Common myeloid progenitor, CD34-positive (primary cell): ENCODE results near the gene JAKMIP2.

ENCODE experiments used
- CTCF ChIA-PET: fragments of 350-600 bp; sonication (Branson Sonifier 250); formaldehyde crosslinking; loops from one replicate; lab custom pipeline; 2021; ENCODE audit warnings: antibody characterized with exemption; lab: Charles Lee
- POLR2A ChIA-PET: fragments of 350-600 bp; sonication (Branson Sonifier 250); formaldehyde crosslinking; loops from one replicate; lab custom pipeline; 2021; ENCODE audit warnings: antibody characterized with exemption; lab: Charles Lee
- DNase-seq, 3 donors: peaks; one replicate each; pipeline versions ENCODE4 v3.0.0 to v3.0.0-alpha.2; 2013
- H3K27ac ChIP-seq, 2 experiments: 1 replicate in 1 of 2; 2 replicates in 1 of 2; pipeline ENCODE4 v1.7.0; 2013; ENCODE audit warnings: inconsistent platforms in 2 of 2, low read length in 2 of 2, mild to moderate bottlenecking in 2 of 2, low read depth in 1 of 2, moderate library complexity in 1 of 2; ENCODE audit not compliant: severe bottlenecking in 2 of 2, insufficient read depth in 1 of 2, poor library complexity in 1 of 2
- H3K27me3 ChIP-seq, 5 experiments: replicated peaks in 2 of 5; 1 replicate in 3 of 5; 2 replicates in 2 of 5; pipeline versions ENCODE4 v1.6.1 to v1.7.0; 2013; ENCODE audit warnings: low read length in 4 of 5, mild to moderate bottlenecking in 2 of 5, moderate library complexity in 2 of 5, inconsistent platforms in 1 of 5; ENCODE audit not compliant: insufficient read depth in 5 of 5, control insufficient read depth in 4 of 5
- H3K36me3 ChIP-seq, 4 experiments: 1 replicate in 2 of 4; 2 replicates in 2 of 4; pipeline versions ENCODE4 v1.6.1 to v1.7.0; 2013; ENCODE audit warnings: low read length in 3 of 4, control low read depth in 1 of 4, mild to moderate bottlenecking in 1 of 4; ENCODE audit not compliant: control insufficient read depth in 4 of 4, insufficient read depth in 4 of 4
- H3K4me1 ChIP-seq, 4 experiments: 1 replicate in 3 of 4; 2 replicates in 1 of 4; pipeline versions ENCODE4 v1.6.1 to v1.7.1; 2013; ENCODE audit warnings: low read length in 3 of 4, mild to moderate bottlenecking in 3 of 4, control low read depth in 1 of 4, inconsistent platforms in 1 of 4, moderate library complexity in 1 of 4; ENCODE audit not compliant: control insufficient read depth in 4 of 4, insufficient read depth in 4 of 4; ENCODE audit errors: control extremely low read depth in 1 of 4
- H3K4me3 ChIP-seq, 7 experiments: 1 replicate in 4 of 7; 2 replicates in 3 of 7; pipeline versions ENCODE4 v1.5.1 to v1.7.0; 2013; ENCODE audit warnings: mild to moderate bottlenecking in 7 of 7, low read length in 6 of 7, moderate library complexity in 6 of 7, inconsistent platforms in 2 of 7, low read depth in 2 of 7, control low read depth in 1 of 7; ENCODE audit not compliant: insufficient read depth in 4 of 7, control insufficient read depth in 1 of 7; ENCODE audit errors: extremely low read depth in 1 of 7
- H3K9me3 ChIP-seq, 5 experiments: 1 replicate in 4 of 5; 2 replicates in 1 of 5; pipeline versions ENCODE4 v1.6.1 to v1.7.1; 2013; ENCODE audit warnings: low read length in 4 of 5, mild to moderate bottlenecking in 2 of 5, inconsistent platforms in 1 of 5, low read depth in 1 of 5, moderate library complexity in 1 of 5; ENCODE audit not compliant: control insufficient read depth in 4 of 5, insufficient read depth in 2 of 5; ENCODE audit errors: control extremely low read depth in 1 of 5
- WGBS: methylation state at CpG from one replicate; pipeline ENCODE4 v1.1.5; 2013; ENCODE audit not compliant: insufficient coverage; 5-methylcytosine and 5-hydroxymethylcytosine counted together

JAKMIP2 gene

DNA sequence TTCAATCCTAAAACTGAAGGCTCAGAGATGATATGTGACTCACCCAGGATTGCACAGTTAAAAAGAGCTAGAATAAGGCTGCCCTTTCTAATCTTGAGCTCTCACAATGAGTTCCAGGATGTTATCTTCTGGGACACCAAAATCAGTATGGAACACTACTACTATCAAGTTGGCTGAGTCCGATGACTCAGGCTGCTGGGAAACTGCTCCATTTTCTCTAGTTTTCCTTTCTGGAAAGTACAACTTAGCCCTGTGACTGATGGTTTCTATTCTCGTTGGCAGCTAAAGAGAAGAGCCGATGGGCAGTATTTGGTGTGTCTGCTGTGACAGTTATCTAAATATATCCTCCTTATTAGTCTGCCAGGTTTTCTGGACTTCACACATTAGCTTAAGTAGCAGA lies 234.8 kb downstream of the JAKMIP2 start:
- Histone ChIP-seq H3K9me3 (peaks cover 0 to 3% (median 0%) of the 10 kb centered on the region in 5 experiments), H3K4me1 (peaks cover 0 to 8% (median 3%) of the 10 kb centered on the region in 4 experiments), H3K27me3 (no peaks in the 10 kb centered on the region), H3K36me3 (no peaks in the 10 kb centered on the region), H3K4me3 (no peak overlapping the region), H3K27ac (no peak overlapping the region)
- ChIA-PET CTCF (interaction anchor here (1.1 to 1.4 kb wide), 2 partner anchors 9 to 11 kb away, joined by 3 to 4 read pairs; no protein-coding TSS in a partner anchor), POLR2A (no interaction called here)
- 94% methylated on average over 2 of the region's 3 CpGs for WGBS
- DNase-seq = no peak

DNA sequence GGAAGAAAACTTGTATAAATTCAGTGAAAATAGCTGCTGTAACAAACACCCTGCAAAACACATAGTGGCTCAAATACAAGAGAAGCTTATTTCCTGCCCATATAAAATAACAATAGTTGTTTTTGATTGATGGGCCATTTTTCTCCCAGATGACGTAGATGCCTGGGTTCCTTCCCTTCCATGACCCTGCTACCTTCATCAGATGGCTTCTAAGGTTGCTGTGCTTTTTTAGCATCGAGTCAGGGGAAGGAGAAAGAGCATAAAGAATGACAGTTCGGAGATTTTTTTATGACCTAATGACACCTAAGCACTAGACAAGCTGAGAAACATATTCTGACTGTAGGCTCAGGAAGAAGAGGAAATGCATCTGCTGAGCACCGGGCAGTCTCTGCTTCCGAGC lies 238.0 kb downstream of the JAKMIP2 start:
- Histone ChIP-seq H3K27ac (no peak overlapping the region), H3K36me3 (no peaks in the 10 kb centered on the region), H3K4me1 (peaks cover 0 to 3% (median 0%) of the 10 kb centered on the region in 4 experiments), H3K9me3 (no peaks in the 10 kb centered on the region), H3K27me3 (no peaks in the 10 kb centered on the region), H3K4me3 (no peak overlapping the region)
- WGBS = 57% methylated on average over 1 of the region's 5 CpGs
- CTCF ChIA-PET = no interaction called here
- DNase-seq = no peak
- POLR2A ChIA-PET = interaction anchor here (0.6 kb wide), 1 partner anchor 583 kb away, joined by 3 read pairs; no protein-coding TSS in a partner anchor

DNA sequence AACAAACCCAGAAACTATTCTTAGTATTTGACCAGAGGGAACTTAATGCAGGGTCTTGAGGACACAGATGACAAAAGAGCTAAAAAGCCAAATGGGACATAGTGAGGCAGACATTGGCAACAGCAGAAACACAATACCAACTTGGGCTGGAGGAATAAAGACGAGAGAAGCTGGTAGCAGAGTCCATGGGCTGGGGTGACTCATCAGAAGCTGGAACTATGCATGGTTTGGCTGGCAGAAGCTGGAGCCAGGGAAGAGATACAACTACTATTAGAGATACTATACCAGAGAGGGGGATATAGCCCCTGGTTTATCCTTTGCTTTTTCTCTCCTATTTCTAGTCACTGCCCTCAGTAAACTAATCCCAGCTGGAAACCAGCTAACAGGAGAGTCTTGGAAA lies 243.5 kb downstream of the JAKMIP2 start:
- CTCF ChIA-PET = interaction anchor here (0.6 to 4.6 kb wide), 6 partner anchors 9 to 75 kb away, joined by 3 to 16 read pairs (median 6); partner anchors contain the start of gene DPYSL3
- no CpG with 5 or more reads among the region's 1 CpG for WGBS
- H3K4me1 ChIP-seq = no peaks in the 10 kb centered on the region
- no peaks in the 10 kb centered on the region for H3K27me3 ChIP-seq
- DNase-seq = no peak
- no peaks in the 10 kb centered on the region for H3K9me3 ChIP-seq
- H3K36me3 ChIP-seq = no peaks in the 10 kb centered on the region
- POLR2A ChIA-PET = no interaction called here
- H3K4me3 ChIP-seq = no peak overlapping the region
- no peak overlapping the region for H3K27ac ChIP-seq

DNA sequence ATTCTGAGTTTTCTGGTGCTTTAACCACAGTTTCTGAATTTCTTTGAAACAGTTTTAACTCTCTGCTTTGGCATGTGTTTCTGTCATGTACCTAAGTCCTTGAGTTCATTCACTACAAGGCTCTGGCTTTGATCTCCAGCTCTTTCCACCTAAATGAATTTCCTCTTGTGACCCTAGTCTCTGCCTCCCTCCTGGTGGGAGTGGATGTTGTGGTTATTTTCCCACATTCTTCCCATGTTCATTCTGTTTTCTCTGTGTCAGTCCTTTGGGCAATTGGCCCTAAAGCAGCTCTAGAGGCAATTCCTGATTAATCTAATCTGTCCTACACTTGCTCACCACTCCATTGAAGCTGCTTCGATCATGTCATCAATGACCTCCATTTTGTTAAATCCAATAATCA lies 244.3 kb downstream of the JAKMIP2 start:
- Histone ChIP-seq H3K27ac (no peak overlapping the region), H3K4me3 (no peak overlapping the region), H3K9me3 (no peaks in the 10 kb centered on the region), H3K27me3 (no peaks in the 10 kb centered on the region), H3K4me1 (no peaks in the 10 kb centered on the region), H3K36me3 (no peaks in the 10 kb centered on the region)
- DNase-seq = no peak
- ChIA-PET CTCF (interaction anchor here (0.9 to 4.6 kb wide), 5 partner anchors 10 to 74 kb away, joined by 3 to 16 read pairs (median 7); partner anchors contain the start of gene DPYSL3), POLR2A (no interaction called here)
- 100% methylated on average over 1 of the region's 1 CpG for WGBS
